HG03565 (cell line): ENCODE data around the gene RET.

Source experiments
- ATAC-seq: cut with Tn5 transposase; IDR thresholded peaks from one replicate; pipeline ENCODE4 v1.9.1; 2021; ENCODE audit warnings: mild to moderate bottlenecking, moderate library complexity; ENCODE audit not compliant: unreplicated experiment

Gene RET

DNA sequence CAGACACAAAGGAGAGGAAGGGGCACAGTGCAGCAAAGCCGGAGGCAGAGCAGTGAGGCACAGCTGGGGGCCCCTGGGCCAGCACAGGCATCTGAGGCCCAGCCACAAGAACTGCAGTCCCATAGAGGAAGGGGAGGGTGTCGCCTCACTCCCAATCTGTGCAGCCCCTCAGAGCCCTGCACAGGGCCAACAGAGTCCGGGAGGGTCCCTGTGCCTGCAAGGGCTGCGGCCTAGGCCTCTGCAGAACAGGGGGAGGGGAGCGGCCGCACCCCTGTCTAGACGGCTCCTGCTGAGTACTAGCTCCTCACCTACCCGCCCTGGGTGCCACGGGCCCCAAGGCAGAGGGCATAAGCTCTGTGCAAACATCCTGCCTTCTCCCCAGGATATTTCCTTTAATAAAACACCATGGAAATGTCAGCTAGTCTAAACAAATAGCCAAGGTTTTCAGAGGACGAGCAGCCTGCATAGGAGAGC lies 32.4 kb upstream of the RET start:
- no peak for ATAC-seq

DNA sequence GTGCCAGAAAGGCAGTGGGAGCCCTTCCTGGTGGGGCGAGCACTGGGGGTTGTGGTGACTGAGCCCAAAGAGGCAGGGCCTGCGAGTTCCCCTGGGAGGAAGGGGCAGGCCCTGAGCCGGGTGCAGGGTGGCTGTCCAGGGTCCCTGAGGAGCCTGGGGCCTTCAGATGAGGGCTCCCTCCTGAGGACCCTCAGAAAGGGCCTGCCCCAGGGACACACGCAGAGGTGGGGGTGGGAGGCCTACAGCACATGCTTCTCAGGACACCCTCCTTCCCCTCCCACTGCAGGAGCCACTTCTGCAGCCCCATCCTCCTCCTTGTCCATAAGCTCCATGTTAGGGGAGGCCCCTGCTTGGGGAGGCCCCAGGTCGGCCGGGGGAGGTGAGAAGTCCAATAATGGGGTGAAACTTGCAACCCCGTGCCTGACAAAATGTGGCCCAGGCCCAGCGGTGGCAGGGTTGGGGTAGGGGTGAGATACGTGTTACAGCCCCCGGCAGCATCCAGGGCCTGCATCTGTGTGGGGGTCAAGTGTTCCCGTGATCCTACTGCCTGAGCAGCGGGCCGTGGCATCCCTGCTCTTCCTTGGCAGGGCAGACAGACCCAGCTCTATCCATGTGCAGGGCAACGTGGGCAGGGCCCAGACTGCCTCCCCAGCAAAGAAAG lies 31.8 kb upstream of the RET start:
- no peak for ATAC-seq

DNA sequence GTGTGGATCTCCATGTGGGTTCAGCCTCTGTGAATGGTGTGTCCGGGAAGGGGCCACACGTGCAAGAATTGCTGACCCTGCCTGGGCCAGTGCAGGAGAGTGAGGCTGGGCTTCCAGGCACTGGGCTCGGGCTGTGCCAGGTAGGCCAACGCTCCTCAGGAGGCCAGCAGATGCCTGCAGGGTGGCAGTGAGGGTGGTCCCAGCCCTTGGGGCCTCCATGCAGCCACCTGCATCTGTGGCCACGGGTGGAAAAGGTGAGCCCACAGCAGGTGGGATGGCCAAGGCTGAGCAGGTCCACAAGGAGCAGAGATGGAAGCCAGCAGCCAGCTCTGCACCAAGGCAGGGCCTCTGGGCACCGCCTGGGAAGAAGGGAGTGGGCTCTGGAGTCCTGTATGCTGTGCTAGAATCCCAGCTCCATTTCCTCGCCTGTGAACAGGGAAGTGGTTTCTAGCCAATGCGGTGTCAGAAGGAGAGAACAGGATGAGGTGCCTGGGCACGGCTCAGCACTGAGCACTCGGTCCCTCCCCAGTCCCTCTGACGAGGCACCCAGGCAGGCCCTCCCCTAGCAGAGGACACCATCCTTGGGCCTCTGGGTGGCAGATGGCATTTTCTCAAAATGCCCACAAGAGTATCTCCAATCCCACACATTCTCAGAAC lies 31.1 kb upstream of the RET start:
- no peak for ATAC-seq

DNA sequence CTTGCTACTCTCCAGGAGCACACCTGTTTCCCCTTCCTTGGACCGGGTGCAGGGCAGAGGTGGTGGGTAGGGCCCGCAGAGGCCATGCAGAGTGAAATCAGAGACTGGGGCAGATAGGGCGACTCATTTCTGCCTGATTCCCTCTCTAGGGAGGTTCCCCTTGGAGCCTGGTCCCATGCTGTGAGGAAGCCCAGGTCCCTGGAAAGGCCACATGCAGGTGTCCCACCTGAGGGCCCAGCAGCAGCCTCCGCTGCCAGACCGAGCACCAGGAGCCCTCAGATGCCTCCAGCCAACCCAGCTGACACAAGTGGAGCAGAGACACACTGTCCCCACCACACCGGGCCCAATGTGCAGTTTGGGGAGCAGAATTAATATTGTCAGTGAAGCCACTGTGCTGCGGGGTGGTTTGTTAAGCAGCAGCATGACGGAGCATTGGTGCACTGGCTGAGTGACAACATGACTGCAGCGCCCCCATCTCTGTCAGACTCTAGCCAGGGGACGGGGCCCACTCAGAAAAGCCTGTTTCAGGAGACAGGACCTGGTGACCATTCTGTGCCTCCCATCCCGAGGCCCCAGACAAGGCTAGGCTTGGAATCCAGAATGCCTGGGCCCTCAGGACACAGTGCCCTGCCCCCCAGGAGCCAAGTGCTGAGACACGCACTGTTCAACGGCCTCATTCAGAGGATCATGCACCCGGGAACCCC lies 30.4 kb upstream of the RET start:
- no peak for ATAC-seq

DNA sequence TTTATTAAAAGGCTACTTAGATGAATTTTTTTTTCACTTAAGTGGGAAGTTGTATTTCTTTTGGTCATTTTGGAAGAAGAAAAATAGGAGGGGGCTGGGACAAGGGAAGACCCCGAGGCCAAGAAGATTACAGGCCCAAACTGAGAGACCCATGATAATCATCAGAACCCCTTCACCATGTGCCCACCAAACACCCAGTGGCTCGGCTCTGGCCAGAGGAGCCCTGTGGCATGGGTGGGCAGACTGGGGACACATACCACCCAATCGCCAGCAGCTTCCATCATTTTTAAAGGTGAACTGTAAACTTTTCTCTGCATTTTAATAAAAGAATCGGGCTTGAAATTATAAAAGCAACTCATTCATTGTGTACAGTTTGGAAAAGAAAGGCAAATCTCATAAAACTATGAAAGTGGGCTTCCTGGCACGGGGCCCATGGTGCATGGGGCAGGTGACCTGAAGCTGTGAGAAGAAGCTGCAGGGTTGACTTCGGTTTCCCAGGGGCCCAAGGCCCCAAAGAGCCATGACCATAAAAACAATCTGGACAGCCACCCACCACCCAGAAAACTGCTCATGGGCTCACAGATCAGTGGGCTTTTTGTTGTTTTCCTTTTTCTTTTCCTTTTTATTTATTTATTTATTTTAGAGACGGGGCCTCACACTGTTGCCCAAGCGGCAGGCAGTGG lies 29.4 kb upstream of the RET start:
- ATAC-seq = no peak

DNA sequence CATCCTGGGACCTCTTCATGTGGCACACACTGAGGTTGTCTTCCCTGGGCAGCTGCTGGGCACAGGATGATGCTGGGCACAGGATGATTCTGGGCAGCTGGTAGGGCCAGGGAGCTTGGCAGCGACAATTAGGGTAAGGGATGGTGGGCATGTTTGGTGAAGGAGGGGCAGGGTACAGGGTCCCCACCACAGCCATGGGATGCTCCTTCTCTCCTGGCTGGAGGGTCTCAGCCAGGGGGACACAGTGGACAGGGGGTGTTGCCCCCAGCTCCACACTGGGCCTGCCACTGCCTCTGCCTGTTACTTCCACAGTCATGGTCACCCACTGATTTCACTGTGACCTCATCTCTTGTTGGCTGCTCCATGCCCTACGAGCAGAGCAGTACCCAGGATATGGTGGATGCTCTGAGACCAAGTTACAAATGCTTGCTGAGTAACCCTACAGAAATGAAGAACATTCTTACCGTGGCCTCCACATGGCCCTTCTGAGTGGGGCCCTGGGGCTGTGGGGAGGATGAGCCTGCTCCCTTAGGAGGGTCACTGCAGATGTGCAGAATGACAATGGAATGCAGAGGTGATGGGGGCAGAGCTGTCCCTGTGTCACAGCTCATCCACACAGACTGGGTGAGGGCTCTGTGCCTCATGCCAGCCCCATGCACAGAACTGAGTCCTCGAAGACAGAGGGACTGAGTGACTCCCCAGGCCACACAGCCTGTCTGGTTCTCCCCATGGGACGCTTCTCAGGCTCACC lies 28.4 kb upstream of the RET start:
- no peak for ATAC-seq

DNA sequence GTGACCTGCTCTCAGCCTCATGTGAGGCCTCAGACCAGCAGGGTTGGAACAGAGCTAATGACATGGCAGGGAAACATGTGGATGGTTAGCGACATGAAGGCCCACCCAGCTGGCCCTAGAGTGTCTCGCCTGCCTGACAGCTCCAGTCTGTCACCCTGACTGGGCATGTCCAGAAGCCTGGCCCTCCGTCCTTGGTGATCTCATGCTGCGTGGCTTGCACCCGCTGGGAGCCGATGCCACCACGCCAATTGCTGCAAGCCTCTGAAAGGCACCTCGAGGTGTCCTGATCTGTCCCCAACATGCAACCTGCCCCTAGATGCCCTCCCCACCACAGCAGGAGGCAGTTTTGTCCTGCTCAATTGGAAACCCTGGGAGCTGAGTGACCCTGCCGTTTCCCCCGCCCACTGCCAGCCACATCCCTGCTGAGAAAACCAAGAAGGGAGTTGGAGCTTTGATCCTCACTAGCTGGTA lies 27.8 kb upstream of the RET start:
- ATAC-seq = no peak

DNA sequence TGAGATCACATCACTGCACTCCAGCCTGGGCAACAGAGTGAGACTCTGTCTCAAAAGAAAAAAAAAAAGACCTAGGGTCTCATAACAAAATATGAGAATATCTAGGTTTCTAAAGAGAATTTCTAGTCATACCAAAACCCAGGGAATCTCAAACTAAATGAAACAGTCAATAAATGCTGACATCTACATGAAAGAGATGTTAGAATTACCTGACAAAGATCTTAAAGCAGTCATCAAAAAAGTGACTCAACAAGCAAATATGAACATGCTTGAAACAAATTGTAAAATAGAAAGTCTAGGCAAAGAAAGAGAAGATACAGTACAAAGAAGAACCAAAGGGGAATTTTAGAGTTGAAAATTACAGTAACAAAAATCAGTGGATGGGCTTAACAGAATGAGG lies 26.9 kb upstream of the RET start:
- ATAC-seq = no peak

DNA sequence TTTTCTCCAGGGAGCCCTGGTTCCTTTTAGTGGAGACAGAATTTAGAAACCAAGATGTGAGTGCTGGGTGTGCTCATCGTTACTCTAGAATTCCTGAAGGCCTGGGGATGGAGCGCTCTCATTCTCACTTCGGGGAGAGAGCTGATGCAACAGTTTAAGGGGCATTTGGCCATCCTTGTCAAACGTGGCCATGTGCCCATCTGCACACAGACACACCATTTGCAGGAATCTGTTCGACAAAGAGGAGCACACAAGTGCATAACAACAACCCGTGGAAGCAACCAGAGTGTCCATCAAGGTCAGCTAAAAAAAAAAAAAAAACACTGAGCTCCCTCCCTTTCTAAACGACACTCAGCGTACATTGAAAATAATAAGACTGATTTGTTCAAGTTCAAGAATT lies 23.0 kb upstream of the RET start:
- ATAC-seq = no peak

DNA sequence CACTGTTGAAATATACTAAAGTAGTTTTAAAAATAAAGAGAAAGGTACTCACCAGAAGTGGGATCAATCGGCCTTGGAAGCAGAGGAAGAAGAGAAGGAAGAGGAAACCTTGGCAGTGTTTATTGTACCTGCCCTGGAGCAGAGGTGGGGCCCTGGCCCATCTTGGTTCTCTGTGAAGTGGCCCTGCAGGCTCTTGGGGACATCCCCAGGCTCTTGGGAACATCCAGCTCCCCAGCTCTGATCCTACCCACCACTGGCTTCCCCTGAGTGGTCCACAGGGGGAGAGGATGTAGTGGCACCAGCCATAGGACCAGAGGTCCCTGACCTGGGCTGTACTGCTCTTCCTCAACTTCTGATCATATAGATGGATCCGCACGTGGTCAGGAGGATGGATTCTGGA lies 22.3 kb upstream of the RET start:
- ATAC-seq = no peak

DNA sequence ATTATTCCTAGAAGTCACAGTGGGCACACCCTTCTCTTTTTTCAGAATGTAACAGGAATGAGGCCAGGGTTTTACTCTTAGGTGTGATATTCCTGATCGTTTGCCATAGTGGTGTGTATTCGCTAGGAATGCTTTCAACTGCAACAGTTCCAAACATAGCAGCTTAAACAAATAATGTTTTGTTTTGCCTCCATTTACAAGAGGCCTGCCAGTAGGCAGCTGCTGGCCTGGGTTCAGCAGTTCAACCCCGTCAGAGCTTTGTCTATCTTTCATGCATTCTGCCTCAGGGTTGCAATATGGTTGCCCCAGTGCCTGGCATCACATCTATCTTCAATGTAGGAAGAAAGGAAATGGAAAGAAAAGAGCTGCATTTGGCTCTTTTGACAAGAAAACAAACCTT lies 21.7 kb upstream of the RET start:
- no peak for ATAC-seq

DNA sequence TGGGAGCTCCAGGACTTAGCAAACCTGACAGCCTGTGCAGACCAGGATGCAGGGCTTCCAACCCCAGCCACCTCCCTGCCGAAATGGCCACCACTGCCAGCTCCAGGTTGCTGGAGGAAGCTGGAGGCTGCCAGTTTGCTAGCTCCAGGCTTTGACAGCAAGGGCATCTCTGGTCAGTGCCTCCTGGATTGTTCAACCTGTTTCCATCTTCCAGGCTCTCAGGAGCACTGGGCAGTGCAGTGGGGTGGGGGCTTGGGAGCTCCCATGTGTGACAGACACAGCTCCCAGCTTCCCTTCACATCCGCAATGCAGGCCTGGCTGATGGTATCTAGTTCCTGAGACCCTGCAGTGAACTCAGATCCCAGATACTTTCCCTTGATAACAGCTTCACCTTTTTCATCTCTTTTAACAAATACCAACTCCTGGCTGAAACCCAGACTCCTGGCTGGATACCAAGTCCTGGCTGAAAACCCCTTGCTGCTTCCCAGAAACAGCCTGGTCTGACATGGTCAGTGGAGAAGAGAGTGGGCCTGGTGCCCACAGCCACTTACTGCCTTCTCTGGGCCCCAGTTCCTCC lies 20.8 kb upstream of the RET start:
- ATAC-seq = no peak

DNA sequence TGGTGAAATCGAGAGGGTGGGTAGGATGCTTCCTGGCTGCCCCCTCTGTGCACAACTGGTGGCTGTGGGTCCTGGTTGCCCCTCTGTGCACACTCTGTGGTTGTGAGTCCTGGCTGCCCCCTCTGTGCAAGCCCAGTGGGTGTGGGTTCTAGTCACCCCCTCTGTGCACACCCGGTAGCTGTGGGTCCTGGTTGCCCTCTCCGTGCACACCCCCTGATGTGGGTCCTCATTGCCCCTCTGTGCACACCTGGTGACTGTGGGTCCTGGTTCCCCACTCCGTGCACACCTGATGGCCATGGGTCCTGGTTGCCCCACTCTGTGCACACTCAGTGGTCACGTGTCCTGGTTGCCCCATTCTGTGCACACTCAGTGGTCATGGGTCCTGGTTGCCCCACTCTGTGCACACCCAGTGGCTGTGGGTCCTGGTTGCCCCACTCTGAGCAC lies 20.3 kb upstream of the RET start:
- no peak for ATAC-seq

DNA sequence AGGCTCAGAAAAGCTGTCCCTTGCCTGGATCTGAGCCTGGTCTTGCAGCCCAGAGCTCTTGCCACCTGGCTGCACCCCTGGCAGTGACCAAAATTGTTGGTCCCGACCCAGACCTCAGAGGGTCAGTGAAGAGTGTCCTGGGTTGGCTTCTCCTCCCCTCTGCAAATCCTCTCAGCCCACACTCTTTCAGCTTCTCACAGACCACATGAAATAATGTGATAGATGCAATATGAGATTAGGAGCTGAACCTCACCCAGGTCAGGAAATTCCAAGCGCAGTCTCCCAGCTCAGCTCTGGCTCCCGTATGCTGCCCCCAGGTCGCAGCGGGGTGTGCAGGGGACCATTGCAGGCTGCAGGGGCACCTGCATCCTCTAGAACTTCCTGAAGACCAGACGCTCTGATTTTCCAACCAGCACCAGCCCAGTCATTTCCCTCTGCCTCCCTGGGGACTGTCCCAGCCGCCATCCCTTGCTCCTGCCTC lies 19.6 kb upstream of the RET start:
- ATAC-seq = no peak

DNA sequence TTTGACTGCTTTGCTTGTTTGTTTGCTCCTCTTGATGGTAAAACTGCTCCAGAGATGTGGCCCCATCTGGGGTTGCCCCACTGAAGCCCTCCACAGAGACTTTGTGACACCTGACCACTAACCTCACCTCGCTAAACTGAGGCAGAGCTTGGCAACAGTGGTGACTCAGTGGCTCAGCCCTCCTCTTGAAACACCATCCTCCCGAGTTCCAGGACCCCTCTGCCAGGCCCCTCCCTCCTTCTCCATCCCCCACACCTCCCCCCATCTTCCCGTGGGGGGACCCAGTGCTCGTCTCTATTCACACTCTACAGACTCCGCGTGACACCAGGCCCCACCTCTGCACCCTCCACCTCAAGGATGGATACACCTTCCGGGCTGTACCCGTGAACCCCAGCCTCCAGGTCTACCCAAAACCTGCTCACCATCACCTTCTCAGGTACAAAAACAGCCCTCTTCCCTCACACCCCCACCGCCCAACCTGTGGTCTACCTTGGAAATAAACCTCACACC lies 19.0 kb upstream of the RET start:
- no peak for ATAC-seq

DNA sequence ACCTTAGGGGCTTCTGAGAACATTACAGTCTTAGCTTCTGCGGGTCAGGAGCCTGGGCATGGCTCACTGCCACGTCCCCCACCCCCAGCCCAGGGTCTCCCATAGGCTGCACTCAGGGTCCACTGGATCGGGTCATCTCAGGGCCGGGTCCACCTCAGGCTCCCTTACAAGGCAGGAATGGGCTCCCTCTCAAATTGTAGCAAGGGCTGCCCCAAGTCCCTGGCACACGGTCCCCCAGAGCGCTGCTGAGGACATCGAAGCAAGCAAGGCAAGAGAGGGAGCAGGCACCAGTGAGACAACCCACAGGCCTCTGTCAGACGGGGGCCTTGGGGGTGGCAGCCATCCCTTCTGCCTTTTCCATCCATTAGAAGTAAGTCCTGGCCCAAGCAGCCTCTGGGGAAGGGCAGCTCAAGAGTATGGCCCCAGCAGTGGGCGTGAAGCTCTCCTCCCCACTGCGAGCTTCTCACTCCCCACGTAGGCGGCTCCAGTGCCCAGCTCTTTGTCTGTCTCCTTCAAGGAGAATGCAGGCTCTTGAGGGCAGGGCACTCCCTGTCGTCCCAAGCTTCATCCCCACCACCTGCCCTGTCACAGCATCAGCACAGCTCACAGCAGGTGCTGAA lies 18.0 kb upstream of the RET start:
- no peak for ATAC-seq

DNA sequence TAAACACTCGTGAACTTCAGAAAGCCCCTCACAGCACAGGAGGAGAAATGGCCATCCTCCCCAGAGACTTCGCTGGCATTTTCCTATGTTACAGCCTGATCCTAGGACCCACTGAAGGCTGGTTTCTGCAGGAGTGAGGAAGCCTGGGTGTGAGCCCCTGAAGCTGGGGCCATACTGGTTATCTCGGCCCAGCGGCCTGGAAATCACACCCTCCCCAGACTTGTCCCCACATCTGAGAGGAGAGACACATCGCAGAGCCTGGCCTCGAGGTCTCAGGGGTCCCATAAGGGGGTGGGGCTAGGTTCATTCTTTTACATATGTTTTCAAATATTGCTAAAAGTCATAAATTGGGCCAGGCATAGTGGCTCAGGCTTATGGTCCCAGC lies 17.5 kb upstream of the RET start:
- ATAC-seq = no peak

DNA sequence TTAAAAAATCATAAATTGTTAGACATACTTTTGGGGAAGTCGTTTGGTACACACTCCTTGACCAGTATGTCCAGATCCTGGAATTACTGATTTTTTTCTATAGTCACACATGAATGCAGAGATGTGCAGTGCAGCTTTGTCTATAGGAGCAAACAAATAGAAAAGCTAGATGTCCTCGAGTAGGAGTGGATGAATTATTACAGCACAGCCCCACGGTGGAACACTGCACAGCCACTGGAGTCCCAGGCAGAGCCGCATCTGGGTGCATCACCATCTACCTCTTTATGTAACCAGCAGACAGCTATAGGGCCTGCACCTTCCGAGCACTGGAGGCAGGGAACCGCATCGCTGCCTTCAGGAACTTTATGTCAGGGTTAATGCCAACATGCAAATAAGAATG lies 17.0 kb upstream of the RET start:
- no peak for ATAC-seq

DNA sequence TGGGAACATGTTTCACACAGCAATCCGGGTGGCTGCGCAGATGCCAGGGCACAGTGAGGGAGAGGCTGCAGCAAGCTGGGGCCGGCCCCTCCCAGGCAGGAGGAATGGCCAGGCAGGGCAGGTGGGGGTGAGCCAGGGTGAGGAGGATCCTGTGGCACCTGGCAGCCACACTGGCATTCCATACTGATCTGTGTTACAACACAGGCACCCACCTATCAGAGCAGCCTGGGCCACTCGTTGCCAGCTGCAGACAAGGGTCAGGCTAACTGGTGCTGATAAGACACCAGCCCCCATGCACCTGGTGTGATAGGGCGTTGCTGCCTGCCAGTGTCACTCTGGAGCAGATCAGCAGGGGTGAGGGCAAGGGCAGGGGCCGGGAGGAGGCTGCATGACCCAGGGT lies 16.6 kb upstream of the RET start:
- ATAC-seq = no peak

DNA sequence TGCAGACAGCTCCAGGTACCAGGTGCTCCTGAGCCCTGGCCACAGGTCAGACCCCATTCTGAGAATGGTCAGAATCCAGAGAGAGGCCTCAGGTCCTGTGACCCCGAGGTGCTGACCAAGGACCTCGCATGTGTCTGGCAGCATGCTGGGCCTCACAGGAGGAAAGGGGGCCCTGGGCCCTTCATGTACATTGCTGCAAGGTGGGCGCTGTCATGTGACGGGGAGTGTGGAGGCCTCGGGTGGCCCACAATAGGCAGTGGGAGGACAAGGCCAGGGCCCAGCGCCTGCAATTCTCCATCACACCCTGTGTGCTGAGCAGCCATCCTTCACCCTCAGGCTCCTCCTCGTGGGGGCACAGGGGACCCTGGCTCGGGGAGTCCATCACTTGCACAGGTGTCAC lies 15.5 kb upstream of the RET start:
- no peak for ATAC-seq
